AML-193 (cell line): ENCODE data around the gene TARS3.
A peak's percentile ranks its signal among the peaks of the same experiment; 100 is the strongest.

Source experiments
- DNase-seq, 2 experiments: peaks; one replicate each; lab custom pipeline; 2025; lab: John Stamatoyannopoulos, UW

The TARS3 gene

DNA sequence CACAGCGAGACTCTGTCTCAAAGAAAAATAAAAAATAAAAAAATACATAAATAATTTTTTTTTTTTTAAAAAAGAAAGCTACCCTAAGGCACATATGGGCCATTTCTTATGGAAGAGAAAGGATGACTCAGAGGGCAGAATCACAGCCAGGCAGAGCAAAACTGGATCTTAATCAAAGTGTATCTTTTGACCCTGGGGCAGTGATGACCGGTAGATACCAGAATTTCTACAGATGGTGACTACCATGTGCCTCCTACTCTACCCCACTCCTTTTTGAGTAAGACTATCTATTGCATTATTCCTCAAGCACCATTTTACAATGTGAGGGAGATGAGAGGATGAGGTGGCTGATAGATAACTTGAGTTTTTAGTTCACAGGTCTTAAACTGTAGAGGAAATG, 26.0 kb downstream of the TARS3 start:
- DNase-seq, result no peak

GRCh38 chr15:101697488-101697887, 26.8 kb downstream of the TARS3 start:
- no peak for DNase-seq

- DNase-seq, result no peak
These were observed 27.4 kb downstream of the TARS3 start for GRCh38 chr15:101696829-101697228.

DNA sequence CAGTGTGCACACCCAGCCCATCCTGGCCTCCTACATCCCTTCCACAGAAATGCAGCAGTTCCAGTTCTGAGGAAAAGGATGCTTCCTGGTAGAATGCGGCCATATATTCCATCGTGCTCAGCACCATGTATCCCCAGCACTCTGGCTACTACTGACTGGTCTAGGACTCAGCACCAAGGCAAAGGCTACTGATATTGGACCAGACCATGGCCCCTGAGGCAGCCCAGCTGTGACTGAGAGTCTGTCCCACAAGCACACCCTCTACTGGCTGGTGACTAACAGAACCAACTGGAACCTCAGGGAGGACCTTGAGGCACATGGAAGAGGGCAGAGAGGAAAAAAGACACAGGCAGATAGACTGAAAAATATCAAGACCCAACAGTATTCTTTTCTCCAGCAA, 30.0 kb downstream of the TARS3 start:
- no peak for DNase-seq

DNA sequence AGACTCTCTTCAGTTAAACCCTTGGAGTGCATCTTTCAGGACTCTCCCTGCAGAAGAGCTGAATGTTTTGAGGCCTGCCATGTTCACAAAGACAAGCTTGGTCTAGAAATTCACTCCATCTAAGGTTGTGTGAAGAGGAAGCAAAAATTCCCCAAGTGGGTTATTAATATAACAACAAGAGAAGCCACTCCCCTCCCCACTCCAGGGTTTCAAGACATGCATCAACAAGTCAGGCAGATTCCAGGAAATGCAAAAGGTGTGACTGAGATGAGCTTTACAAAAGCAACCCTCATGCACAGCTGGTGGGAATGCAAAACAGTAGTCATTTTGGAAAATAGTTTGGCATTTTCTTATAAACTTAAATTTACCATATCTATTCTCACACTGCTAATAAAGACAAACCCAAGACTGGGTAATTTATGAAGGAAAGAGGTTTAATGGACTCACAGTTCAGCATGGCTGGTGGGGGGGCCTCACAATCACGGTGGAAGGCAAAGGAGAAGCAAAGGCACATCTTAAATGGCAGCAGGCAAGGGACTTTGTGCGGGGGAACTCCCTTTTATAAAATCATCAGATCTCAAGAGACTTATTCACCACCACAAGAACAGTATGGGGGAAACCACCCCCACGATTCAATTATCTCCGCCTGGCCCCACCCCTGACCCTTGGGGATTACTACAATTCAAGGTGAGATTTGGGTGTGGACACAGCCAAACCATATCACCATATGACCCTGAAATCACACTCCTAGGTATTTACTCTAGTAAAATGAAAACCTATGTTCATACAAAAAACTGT, 31.3 kb downstream of the TARS3 start:
- DNase-seq, result no peak

DNA sequence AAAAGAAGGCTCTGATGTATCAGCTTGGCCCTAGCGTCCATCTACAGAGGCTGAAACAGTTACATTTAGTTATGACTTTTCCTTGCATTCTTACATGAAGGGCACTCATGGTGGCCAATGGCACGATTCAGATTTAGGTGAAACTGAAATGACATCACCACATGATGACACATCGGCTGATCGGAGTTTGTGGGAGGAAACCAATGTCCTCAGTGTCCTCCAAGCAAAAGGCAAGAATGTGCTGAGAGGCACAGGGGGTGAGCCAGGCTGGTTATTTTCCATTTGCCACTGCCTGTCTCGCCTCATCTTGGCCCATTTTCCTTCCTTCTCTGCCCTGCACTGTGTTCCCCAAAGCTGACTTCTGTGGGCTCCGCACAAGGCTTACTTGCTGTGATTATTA, 34.4 kb downstream of the TARS3 start:
- DNase-seq, result no peak

DNA sequence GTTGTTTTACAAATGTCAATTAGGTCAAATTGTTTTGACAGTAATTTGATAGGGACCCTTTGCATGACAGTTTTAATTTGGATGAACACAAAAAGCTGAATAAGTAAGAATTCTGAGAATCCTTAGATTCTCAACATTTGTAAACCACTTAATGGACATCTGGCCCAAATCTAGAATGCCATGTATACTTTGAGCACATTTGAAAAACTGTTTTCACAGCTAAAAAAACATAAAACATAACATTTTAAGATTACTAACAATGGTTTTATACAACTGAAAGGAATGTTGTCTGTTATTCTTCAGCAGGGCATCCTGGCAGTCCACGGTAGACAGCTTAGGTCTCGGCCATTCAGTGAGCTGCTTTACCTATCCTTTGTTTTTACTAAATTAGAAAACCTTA, 37.6 kb downstream of the TARS3 start:
- no peak for DNase-seq

DNA sequence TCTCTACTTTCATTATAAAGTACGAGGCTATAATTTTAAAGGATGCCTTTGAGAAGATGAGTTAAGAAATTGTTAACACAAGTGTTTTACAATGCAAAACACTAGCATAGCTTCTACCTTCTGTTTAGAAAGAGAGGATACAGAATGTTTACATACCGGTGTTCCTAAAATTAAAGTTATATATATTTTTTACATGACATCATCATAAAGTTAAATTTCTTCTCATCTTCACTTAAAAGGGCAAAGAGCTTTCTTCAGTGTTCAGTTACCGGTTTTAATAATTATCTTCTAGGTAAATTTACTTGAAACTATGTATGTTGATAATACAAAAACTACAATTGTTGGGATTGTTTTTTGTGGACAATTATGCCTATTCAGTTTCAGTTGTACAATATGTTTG, 39.4 kb downstream of the TARS3 start:
- DNase-seq, result no peak

DNA sequence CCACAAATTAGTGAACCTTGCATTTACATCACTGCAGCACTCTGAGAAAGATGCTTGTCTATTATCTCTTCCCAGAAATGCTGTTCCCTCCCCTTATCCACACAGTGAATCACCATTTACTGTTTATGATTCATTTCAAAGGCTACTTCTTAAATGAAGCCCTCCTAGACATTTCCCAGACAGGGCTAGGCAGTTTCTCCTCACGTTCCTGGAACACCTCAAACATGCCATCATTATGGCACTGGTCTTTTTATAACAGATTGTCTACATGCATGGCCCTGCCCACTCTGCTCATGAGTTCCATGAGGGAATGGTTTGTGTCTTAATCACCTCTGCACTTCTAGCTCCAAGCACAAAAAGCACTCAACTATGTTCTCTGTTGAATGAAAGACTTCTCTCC, 39.9 kb downstream of the TARS3 start:
- DNase-seq, result no peak

DNA sequence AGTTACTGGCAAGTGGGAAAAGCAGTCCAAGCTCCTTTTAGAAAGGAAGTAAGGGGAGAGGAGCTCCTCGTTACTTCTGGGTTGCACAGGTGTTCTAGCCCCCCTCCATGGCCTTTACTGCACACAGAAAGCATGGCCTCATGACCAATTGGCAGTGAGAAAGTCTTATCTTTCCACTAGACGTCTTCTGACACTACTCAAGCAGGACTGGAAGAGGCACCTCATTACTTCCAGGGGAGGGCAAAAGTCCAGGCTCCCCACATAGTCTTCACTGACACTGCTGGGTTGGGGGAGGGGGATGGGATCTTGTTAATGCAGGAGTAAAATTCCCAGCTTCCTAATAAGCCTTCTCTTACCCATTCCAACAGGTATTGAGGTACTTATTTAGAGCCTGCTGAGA, 44.5 kb downstream of the TARS3 start:
- no peak for DNase-seq

DNA sequence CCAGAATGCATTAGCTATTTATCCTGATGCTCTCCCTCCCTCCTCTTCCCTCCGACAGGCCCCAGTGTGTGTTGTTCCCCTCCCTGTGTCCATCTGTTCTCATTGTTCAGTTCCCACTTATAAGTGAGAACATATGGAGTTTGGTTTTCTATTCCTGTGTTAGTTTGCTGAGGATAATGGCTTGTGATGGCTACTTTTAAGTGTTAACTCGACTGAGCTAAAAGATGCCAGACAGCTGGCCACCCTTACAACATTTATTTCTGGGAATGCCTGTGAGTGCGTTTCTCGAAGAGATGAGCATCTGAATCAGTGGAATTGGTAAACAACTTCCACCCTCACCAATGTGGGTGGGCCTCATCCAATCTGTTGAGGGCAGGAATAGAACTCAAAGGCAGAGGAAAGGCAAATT, 47.3 kb downstream of the TARS3 start:
- DNase-seq, result no peak

GRCh38 chr15:101675796-101676582, 48.3 kb downstream of the TARS3 start:
- DNase-seq, result no peak

DNA sequence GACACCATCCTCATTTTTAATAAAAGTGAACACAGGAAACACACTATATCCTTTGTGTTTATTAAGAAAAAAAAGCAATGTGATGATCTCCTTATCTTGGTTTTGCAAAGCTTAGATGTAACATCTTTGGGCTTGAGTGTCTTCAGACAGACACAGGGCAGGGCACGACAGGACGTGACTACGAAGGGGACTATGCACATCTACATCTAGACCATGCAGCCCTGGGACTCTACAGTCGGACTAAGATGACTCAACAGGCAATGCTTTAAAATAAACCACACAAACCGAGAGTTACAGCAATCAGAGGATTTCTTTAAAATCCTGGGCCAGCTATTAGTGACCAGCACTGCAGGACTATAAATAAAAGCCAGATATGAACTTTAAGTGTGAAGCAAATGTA, 49.3 kb downstream of the TARS3 start:
- no peak for DNase-seq

GRCh38 chr15:101672298-101672697, 52.0 kb downstream of the TARS3 start:
- no peak for DNase-seq

DNA sequence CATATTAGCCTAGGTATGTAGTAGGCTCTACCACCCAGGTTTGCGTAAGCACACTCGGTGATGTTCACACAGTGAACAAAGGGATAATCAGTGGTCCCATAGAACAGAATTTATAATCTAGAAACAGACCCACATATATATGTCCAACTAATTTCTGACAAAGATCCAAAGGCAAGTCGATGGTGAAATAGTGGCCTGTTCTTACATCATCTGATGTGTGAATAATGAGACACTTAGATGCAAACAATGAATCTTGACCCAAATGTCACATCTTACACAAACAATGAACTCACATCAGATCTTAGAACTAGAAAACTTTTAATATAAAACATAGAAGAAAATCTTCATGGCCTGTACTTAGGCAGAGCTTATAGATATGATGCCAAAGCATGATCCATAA, 54.5 kb downstream of the TARS3 start:
- no peak for DNase-seq

DNA sequence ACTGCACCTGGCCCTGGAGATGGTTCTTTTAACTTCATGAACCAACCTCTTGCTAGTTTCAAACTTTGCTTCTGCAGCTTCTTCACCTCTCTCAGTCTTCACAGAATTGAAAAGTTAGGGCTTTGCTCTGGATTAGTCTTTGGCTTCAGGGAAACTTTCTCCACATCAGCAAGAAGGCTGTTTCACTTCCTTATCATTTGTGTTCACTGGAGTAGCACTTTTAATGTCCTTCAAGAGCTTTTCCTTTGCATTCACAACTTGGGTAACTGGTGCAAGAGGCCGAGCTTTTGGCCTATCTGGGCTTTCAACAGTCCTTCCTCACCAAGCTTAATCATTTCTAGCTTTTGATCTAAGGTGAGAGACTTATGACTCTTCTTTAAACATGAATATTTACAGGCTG, 56.4 kb downstream of the TARS3 start:
- DNase-seq, result no peak

- DNase-seq, result peak in 1 of 2 experiments; percentile 16
These were observed 59.9 kb downstream of the TARS3 start for GRCh38 chr15:101664303-101664913.

- no peak for DNase-seq
These were observed 62.1 kb downstream of the TARS3 start for GRCh38 chr15:101662203-101662602.

GRCh38 chr15:101660005-101660404, 64.3 kb downstream of the TARS3 start:
- no peak for DNase-seq

DNA sequence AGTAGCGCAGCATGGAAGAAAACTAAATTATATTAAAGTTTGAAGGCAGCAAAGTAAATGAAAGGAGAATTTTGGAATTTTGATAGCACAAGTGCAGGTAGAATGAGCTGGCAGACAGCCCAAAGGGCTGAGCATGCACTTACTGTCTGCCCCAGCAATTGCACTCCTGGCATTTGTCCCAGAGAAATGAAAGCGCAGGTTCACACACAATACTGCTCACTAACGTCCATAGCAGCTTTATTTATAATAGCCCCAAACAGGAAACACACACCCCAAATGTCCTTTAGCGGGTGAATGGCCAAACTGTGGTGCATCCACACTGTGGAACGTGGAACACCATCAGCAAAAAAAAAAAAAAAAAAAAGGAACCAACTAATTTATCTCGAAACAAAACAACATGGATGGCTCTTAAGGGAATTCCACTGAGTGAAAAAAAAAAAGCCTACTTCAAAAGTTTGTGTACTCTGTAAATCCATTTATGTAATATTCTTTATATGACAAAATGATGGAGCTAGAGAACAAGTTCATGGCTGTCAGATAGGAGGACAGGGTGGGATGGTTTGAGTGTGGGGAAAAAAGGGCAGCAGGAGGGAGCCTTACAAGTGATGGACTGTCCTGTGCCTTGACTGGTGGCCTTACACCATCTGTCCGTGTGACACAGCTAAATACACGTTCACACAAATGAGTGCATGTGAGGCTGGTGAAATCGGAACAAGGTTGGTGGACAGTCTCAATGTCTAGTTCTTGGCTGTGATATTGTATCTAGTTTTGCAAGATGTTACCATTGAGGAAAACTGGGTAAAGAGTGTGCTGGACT, 66.1 kb downstream of the TARS3 start:
- DNase-seq, result no peak

GRCh38 chr15:101657171-101657570, 67.1 kb downstream of the TARS3 start:
- DNase-seq, result no peak
